ENCODE data around the gene CHMP1A. TPM values are rescaled to one million over a fixed set of nuclear protein-coding genes. Genes with fewer than 3 reads are reported as not detected.
A peak's percentile ranks its signal among the peaks of the same experiment; 100 is the strongest.
"Not testable (repeated sequence)": the region's sequence is repeated elsewhere in the genome, so short reads cannot be mapped to it uniquely, and the experiment has no call there.

Gene CHMP1A
- total RNA-seq, 1 experiment from 2014 or later = 47.8 TPM

- DNase-seq (ENCODE audit: extremely low read depth, low read depth) = no peak
These were observed 3.7 kb upstream of the CHMP1A start for GRCh38 chr16:89661215-89661614.

- no peak for DNase-seq (ENCODE audit: extremely low read depth, low read depth)
These were observed 2.6 kb upstream of the CHMP1A start for GRCh38 chr16:89660146-89660545.

GRCh38 chr16:89658221-89658879, 842 bp upstream of the CHMP1A start:
- DNase-seq (ENCODE audit: extremely low read depth, low read depth) = no peak

GRCh38 chr16:89656435-89657121, 930 bp downstream of the CHMP1A start:
- DNase-seq (ENCODE audit: extremely low read depth, low read depth) = no peak

GRCh38 chr16:89655062-89655643, 2.4 kb downstream of the CHMP1A start:
- DNase-seq (ENCODE audit: extremely low read depth, low read depth) = no peak

- no peak for DNase-seq (ENCODE audit: extremely low read depth, low read depth)
These were observed 3.7 kb downstream of the CHMP1A start for GRCh38 chr16:89653656-89654295.

- no peak for DNase-seq (ENCODE audit: extremely low read depth, low read depth)
These were observed 5.9 kb downstream of the CHMP1A start for GRCh38 chr16:89651584-89651983.

GRCh38 chr16:89646906-89647305, 10.6 kb downstream of the CHMP1A start:
- DNase-seq (ENCODE audit: extremely low read depth, low read depth) = no peak

GRCh38 chr16:89646270-89646669, 11.2 kb downstream of the CHMP1A start:
- DNase-seq (ENCODE audit: extremely low read depth, low read depth) = no peak

GRCh38 chr16:89645122-89645521, 12.4 kb downstream of the CHMP1A start:
- no peak for DNase-seq (ENCODE audit: extremely low read depth, low read depth)

- no peak for DNase-seq (ENCODE audit: extremely low read depth, low read depth)
These were observed 13.7 kb downstream of the CHMP1A start for GRCh38 chr16:89643769-89644300.

GRCh38 chr16:89642574-89642973, 14.9 kb downstream of the CHMP1A start:
- DNase-seq (ENCODE audit: extremely low read depth, low read depth) = no peak

GRCh38 chr16:89641458-89642119, 15.9 kb downstream of the CHMP1A start:
- DNase-seq (ENCODE audit: extremely low read depth, low read depth) = no peak

GRCh38 chr16:89639385-89639784, 18.1 kb downstream of the CHMP1A start:
- no peak for DNase-seq (ENCODE audit: extremely low read depth, low read depth)

GRCh38 chr16:89638455-89638854, 19.1 kb downstream of the CHMP1A start:
- no peak for DNase-seq (ENCODE audit: extremely low read depth, low read depth)

GRCh38 chr16:89637379-89637778, 20.1 kb downstream of the CHMP1A start:
- DNase-seq (ENCODE audit: extremely low read depth, low read depth) = no peak

GRCh38 chr16:89636663-89637062, 20.8 kb downstream of the CHMP1A start:
- DNase-seq (ENCODE audit: extremely low read depth, low read depth) = no peak

GRCh38 chr16:89634463-89635385, 22.8 kb downstream of the CHMP1A start:
- DNase-seq (ENCODE audit: extremely low read depth, low read depth) = not testable (repeated sequence)

- peak; percentile 58 for DNase-seq (ENCODE audit: extremely low read depth, low read depth)
These were observed 24.4 kb downstream of the CHMP1A start for GRCh38 chr16:89633064-89633631.
